Measurements from ENCODE around the gene MRPL4. TPM values are rescaled to one million over a fixed set of nuclear protein-coding genes. Genes with fewer than 3 reads are reported as not detected.

Gene MRPL4
- total and polyA plus RNA-seq, 10 of the 15 experiments (the other 5 are each of a cell fraction or from before 2014, with no cell fraction given): 0.79 to 221 (median 112) TPM

GRCh38 chr19:10230173-10230860 is 21.7 kb upstream of the MRPL4 start (continued):
- no peak for TF ChIP-seq SPI1 (IDR thresholded peaks at IDR 0.05; ENCODE audit: borderline replicate concordance, insufficient read depth, low read depth, low read length)
- TF ChIP-seq ZZZ3 (IDR thresholded peaks at IDR 0.05; ENCODE audit: control insufficient read depth, insufficient read length, low read depth): no peak
- TF ChIP-seq SUZ12 (IDR thresholded peaks at IDR 0.05; ENCODE audit: unreplicated experiment): no peak
- no peak for TF ChIP-seq NR2F1 (conservative IDR thresholded peaks at IDR 0.05)

DNA sequence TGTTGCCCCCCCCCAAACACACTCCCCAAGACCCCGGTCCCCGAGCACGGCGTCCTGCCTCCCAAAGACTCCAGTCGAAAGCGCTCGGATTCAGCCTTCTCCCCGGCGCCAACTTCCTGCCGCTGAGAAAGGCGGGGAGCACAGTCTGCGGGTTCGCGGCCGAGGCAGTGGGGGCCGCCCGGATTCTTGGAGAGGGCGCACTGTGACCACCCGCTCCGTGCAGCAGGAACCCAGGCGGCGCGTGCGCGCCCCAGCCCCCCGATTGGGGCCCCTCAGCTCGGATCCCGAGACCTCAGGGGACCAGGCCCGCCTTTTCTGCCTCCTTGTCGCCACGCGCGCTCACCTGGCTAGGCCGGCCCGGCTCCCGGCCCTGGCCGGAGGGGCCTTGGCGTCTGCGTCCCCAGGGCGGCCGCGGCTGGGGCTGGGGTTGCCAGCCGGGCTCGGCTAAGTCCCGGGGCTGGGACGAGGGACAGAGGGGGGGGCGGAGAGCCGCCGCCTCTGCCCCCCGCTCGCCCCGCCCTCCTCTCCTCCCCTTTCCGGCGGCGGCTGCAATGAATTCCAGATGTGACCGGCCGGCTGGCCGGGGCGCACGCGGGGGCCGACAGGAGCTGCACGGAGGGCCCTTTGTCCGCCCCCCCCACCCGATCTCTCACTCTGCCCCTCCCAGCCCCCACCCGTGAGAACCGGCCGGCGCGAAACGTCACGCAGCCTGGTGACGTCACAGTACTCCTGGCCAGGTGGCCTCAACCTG is 21.0 kb upstream of the MRPL4 start, which contains the start of gene S1PR2:
TSS of gene S1PR2 (minus strand) at position 471 of the 751 bp plus-strand sequence. CDS start 6,426 bp downstream, outside the sequence.
- H3K9ac ChIP-seq (ENCODE audit: control insufficient read depth, insufficient read depth, low read length): peak within 1 kb of the TSS; percentile 96
- ChIA-PET SMC1A (ENCODE audit: uncharacterized antibody, unreplicated experiment) (interaction anchor here (1.4 to 8.8 kb wide), 3 partner anchors 14 to 19 kb away, joined by 4 to 78 read pairs (median 6); no protein-coding TSS in a partner anchor), RAD21 (ENCODE audit: unreplicated experiment) (interaction anchor here (0.6 to 8.2 kb wide), 4 partner anchors 11 to 129 kb away, joined by 3 to 98 read pairs (median 5); partner anchors contain the start of gene MRPL4), CTCF (interaction anchor here (1.0 to 9.8 kb wide), 2 partner anchors 17 to 40 kb away, joined by 5 to 148 read pairs; partner anchors contain the start of genes ICAM1 and MRPL4), POLR2A (interaction anchor here (0.7 to 2.1 kb wide), 7 partner anchors 11 to 128 kb away, joined by 3 to 16 read pairs (median 3); partner anchors contain the start of genes ANGPTL6, DNMT1 and PPAN)
- H3K79me2 ChIP-seq (ENCODE audit: control insufficient read depth, insufficient read depth, low read length): peaks cover 45% of the 10 kb centered on the region
- DNase-seq (ENCODE audit: low read depth, low spot score): no peak
- in situ Hi-C loops (cut with MboI): loop anchor here (25.0 kb wide), 1 partner anchor 1094 kb away; the partner anchor contains the start of genes OR7G3 and ZNF317
- peaks cover 1 to 5% of the 10 kb centered on the region in 2 experiments; a peak in 1 of 4 replicates for H3K36me3 ChIP-seq (ENCODE audit: control insufficient read depth in 2 of 2, insufficient read depth in 2 of 2, low read length in 1 of 2)
- peak within 1 kb of the TSS; percentile 90 for H3K4me3 ChIP-seq
- intact Hi-C loops (cut with micrococcal nuclease; ENCODE audit: unreplicated experiment): no loop called here
- 2% methylated on average over 43 of the region's 73 CpGs for WGBS (ENCODE audit: insufficient coverage, insufficient replicate concordance, low lambda C conversion rate, missing lambda C conversion rate)
- H2AFZ ChIP-seq (ENCODE audit: control insufficient read depth, low read depth, low read length): peak within 1 kb of the TSS; percentile 59
- H3K9me3 ChIP-seq (replicated peaks; ENCODE audit: control insufficient read depth, insufficient read depth, low read length): no peaks in the 10 kb centered on the region
- peak within 1 kb of the TSS; percentile 97 for H3K27ac ChIP-seq (ENCODE audit: control insufficient read depth, insufficient read depth)
- ATAC-seq: peak; percentile 67
- H4K20me1 ChIP-seq (ENCODE audit: control insufficient read depth, insufficient read depth): no peaks in the 10 kb centered on the region
- no TSS peak for BruUV-seq (replicated peaks)
- no peak for FAIRE-seq
- H3K4me1 ChIP-seq (ENCODE audit: control insufficient read depth, insufficient read depth, low read length): peaks cover 44% of the 10 kb centered on the region
- no peaks in the 10 kb centered on the region for H3K27me3 ChIP-seq (replicated peaks in 1 of 2; ENCODE audit: control insufficient read depth in 2 of 2, insufficient read depth in 2 of 2, low read length in 1 of 2)
- H3K4me2 ChIP-seq (ENCODE audit: control insufficient read depth, insufficient read depth): peak within 1 kb of the TSS; percentile 95
- TF ChIP-seq SMARCA5 (IDR thresholded peaks at IDR 0.05): peak; percentile 66
- TF ChIP-seq BMI1 (IDR thresholded peaks at IDR 0.05; ENCODE audit: borderline replicate concordance): no peak
- TF ChIP-seq USF2 (IDR thresholded peaks at IDR 0.05; ENCODE audit: borderline replicate concordance, low read depth, low read length): no peak
- TF ChIP-seq, protein P1, sequence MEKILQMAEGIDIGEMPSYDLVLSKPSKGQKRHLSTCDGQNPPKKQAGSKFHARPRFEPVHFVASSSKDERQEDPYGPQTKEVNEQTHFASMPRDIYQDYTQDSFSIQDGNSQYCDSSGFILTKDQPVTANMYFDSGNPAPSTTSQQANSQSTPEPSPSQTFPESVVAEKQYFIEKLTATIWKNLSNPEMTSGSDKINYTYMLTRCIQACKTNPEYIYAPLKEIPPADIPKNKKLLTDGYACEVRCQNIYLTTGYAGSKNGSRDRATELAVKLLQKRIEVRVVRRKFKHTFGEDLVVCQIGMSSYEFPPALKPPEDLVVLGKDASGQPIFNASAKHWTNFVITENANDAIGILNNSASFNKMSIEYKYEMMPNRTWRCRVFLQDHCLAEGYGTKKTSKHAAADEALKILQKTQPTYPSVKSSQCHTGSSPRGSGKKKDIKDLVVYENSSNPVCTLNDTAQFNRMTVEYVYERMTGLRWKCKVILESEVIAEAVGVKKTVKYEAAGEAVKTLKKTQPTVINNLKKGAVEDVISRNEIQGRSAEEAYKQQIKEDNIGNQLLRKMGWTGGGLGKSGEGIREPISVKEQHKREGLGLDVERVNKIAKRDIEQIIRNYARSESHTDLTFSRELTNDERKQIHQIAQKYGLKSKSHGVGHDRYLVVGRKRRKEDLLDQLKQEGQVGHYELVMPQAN (conservative IDR thresholded peaks at IDR 0.05): peak; percentile 64
- no peak for TF ChIP-seq ZSCAN29 (IDR thresholded peaks at IDR 0.05)
- TF ChIP-seq MLLT1 (IDR thresholded peaks at IDR 0.05): no peak
- no peak for TF ChIP-seq JUNB (IDR thresholded peaks at IDR 0.05)
- no peak for TF ChIP-seq KLF5 (IDR thresholded peaks at IDR 0.05; ENCODE audit: partially characterized antibody)
- no peak for TF ChIP-seq SMAD1 (IDR thresholded peaks at IDR 0.05; ENCODE audit: low read depth, partially characterized antibody)
- peak in 1 of 2 experiments; percentile 82; a peak in 2 of 4 replicates for TF ChIP-seq BHLHE40 (IDR thresholded peaks at IDR 0.05; ENCODE audit: borderline replicate concordance in 1 of 2, low read depth in 2 of 2, low read length in 1 of 2)
- no peak for TF ChIP-seq SUPT20H (IDR thresholded peaks at IDR 0.05; ENCODE audit: borderline replicate concordance, control insufficient read depth, low read depth, low read length)
- TF ChIP-seq FOXK2 (IDR thresholded peaks at IDR 0.05): no peak

All from GM12878 (cell line).